Cardiac muscle cell (in vitro differentiated cells and primary cell): ENCODE results near the gene BCAS3. TPM values are rescaled to one million over a fixed set of nuclear protein-coding genes. Genes with fewer than 3 reads are reported as not detected.
A peak's percentile ranks its signal among the peaks of the same experiment; 100 is the strongest.

ENCODE experiments used
- DNase-seq, 2 donors: peaks; one replicate each; pipeline versions ENCODE4 v3.0.0 to v3.0.0-alpha.2; 2010 to 2017; ENCODE audit warnings: low read depth in 1 of 2, low spot score in 1 of 2
- H3K27ac ChIP-seq: fragments of 200-600 bp; sonication (generic); 2 replicates; pipeline ENCODE4 v1.5.1; 2016
- H3K27me3 ChIP-seq: fragments of 200-600 bp; sonication (generic); 2 replicates; pipeline ENCODE4 v1.6.0; 2016; ENCODE audit warnings: control low read depth
- H3K36me3 ChIP-seq: fragments of 200-600 bp; sonication (generic); 2 replicates; pipeline ENCODE4 v1.5.1; 2016; ENCODE audit warnings: control low read depth
- H3K4me1 ChIP-seq: fragments of 200-600 bp; sonication (generic); 2 replicates; pipeline ENCODE4 v1.8.1; 2017; ENCODE audit warnings: low read depth, mild to moderate bottlenecking, mixed run types
- H3K4me3 ChIP-seq: fragments of 200-600 bp; sonication (generic); 2 replicates; pipeline ENCODE4 v1.5.1; 2016; ENCODE audit warnings: mild to moderate bottlenecking
- H3K9me3 ChIP-seq: fragments of 200-600 bp; sonication (generic); 2 replicates; pipeline ENCODE4 v1.5.1; 2017; ENCODE audit warnings: low read depth, mild to moderate bottlenecking, control low read depth
- CTCF ChIP-seq: IDR thresholded peaks from 2 replicates; pipeline ENCODE4 v1.5.1; 2012; ENCODE audit warnings: low read depth, mild to moderate bottlenecking, low read length
- polyA plus RNA-seq: library from polyadenylated mRNA; unstranded; fragments of >200 nt; fragmentation: Nextera tagmentation; extraction: Ambion mirVana; gene quantifications from 2 replicates; pipeline ENCODE4 v1.2.1, GENCODE V29; 2016
- total RNA-seq: library from RNA; depleted of rRNA; stranded (reverse); fragments of >200 nt; gene quantifications from 2 replicates; pipeline ENCODE4 v1.2.3, GENCODE V29; 2016

Gene BCAS3
- total and polyA plus RNA-seq, 2 experiments from 2014 or later, result 36.5 to 39.6 TPM

GRCh38 chr17:61187038-61187437 is 509.4 kb downstream of the BCAS3 start:
- no peak overlapping the region for H3K4me3 ChIP-seq
- peaks cover 48% of the 10 kb centered on the region for H3K4me1 ChIP-seq
- TF ChIP-seq CTCF, result no peak
- no peaks in the 10 kb centered on the region for H3K36me3 ChIP-seq
- no peaks in the 10 kb centered on the region for H3K9me3 ChIP-seq
- peak in 1 of 2 donors; percentile 50 for DNase-seq
- H3K27ac ChIP-seq, result peak overlapping the region; percentile 81
- no peaks in the 10 kb centered on the region for H3K27me3 ChIP-seq

GRCh38 chr17:61188081-61188480 is 510.4 kb downstream of the BCAS3 start:
- H3K27ac ChIP-seq, result peak overlapping the region; percentile 81
- no peak overlapping the region for H3K4me3 ChIP-seq
- no peaks in the 10 kb centered on the region for H3K36me3 ChIP-seq
- no peaks in the 10 kb centered on the region for H3K27me3 ChIP-seq
- H3K4me1 ChIP-seq, result peaks cover 40% of the 10 kb centered on the region
- TF ChIP-seq CTCF, result no peak
- DNase-seq, result no peak
- H3K9me3 ChIP-seq, result no peaks in the 10 kb centered on the region

- H3K4me1 ChIP-seq, result peaks cover 29% of the 10 kb centered on the region
- H3K9me3 ChIP-seq, result no peaks in the 10 kb centered on the region
- H3K4me3 ChIP-seq, result no peak overlapping the region
- DNase-seq, result no peak
- no peaks in the 10 kb centered on the region for H3K27me3 ChIP-seq
- H3K27ac ChIP-seq, result no peak overlapping the region
- H3K36me3 ChIP-seq, result no peaks in the 10 kb centered on the region
- TF ChIP-seq CTCF, result no peak
Measured at GRCh38 chr17:61189968-61190367, 512.3 kb downstream of the BCAS3 start.

- Histone ChIP-seq H3K4me3 (no peak overlapping the region), H3K4me1 (peaks cover 5% of the 10 kb centered on the region), H3K36me3 (no peaks in the 10 kb centered on the region), H3K27me3 (no peaks in the 10 kb centered on the region), H3K27ac (no peak overlapping the region), H3K9me3 (no peaks in the 10 kb centered on the region)
- no peak for TF ChIP-seq CTCF
- DNase-seq, result no peak
Measured at GRCh38 chr17:61196302-61196704, 518.7 kb downstream of the BCAS3 start.

GRCh38 chr17:61196799-61197198 is 519.1 kb downstream of the BCAS3 start:
- Histone ChIP-seq H3K4me1 (peaks cover 5% of the 10 kb centered on the region), H3K27ac (no peak overlapping the region), H3K36me3 (no peaks in the 10 kb centered on the region), H3K27me3 (no peaks in the 10 kb centered on the region), H3K4me3 (no peak overlapping the region), H3K9me3 (no peaks in the 10 kb centered on the region)
- no peak for DNase-seq
- TF ChIP-seq CTCF, result no peak
